HG02798 (cell line): ENCODE results near the gene NIT2.
"Not testable (repeated sequence)": the region's sequence is repeated elsewhere in the genome, so short reads cannot be mapped to it uniquely, and the experiment has no call there.

Source experiments
- ATAC-seq: cut with Tn5 transposase; IDR thresholded peaks from one replicate; pipeline ENCODE4 v1.9.1; 2021; ENCODE audit warnings: mild to moderate bottlenecking; ENCODE audit not compliant: unreplicated experiment, poor library complexity

NIT2 gene

DNA sequence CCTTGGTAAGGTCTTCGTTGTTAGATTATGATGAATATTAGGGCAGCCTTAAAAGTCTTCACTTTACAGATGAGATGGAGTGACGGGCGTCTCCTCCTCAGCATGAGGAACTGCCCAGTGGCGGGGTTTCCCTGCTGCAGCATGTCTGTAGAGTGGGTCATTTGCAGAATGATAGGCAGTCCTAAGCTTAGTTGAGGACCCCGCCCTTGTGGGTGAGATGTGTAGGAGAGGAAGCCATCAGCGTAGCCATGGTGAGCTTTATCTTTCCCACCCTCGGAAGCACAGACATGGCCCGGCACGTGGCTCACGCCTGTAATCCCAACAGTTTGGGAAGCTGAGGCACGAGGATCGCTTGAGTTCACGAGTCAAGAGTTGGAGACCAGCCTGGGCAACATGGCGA lies 877 bp downstream of the NIT2 start:
- ATAC-seq, result peak; percentile 41

- ATAC-seq, result not testable (repeated sequence)
Observed at GRCh38 chr3:100336229-100336628, 1.7 kb downstream of the NIT2 start.

- no peak for ATAC-seq
Observed at GRCh38 chr3:100338911-100339310, 4.4 kb downstream of the NIT2 start.

DNA sequence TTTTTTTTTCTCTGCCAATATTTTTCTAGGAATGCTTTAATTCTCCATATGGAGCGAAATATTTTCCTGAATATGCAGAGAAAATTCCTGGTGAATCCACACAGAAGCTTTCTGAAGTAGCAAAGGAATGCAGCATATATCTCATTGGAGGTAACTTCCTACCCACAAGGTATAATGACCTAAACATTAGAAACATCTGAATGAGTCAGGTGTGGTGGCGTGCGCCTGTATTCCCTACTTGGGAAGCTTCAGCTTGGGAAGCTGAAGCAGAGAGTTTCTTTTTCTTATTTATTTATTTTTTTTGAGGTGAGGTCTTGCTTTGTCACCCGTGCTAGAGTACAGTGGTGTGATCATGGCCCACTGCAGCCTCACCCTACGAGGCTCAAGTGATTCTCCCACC lies 5.2 kb downstream of the NIT2 start:
- ATAC-seq, result no peak

GRCh38 chr3:100340527-100340926 lies 6.0 kb downstream of the NIT2 start:
- ATAC-seq, result no peak

DNA sequence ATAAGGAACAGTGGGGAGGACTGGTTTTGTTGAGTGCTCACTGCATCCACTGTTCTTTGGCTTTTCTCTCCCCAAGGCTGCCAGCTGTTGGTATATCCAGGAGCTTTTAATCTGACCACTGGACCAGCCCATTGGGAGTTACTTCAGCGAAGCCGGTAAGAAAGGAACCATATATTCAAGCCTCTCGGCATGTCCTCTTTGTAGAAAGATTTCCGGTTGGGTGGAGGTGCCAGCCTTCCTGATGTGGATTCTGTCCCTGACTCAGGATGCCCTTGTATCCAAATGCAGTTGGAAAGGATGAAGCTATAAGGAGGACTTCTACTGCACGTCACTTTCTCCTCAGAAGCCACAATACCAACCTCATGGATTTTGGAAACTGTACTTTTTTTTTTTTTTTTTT lies 14.2 kb downstream of the NIT2 start:
- ATAC-seq, result no peak

GRCh38 chr3:100351770-100352169 lies 17.2 kb downstream of the NIT2 start:
- ATAC-seq, result not testable (repeated sequence)

DNA sequence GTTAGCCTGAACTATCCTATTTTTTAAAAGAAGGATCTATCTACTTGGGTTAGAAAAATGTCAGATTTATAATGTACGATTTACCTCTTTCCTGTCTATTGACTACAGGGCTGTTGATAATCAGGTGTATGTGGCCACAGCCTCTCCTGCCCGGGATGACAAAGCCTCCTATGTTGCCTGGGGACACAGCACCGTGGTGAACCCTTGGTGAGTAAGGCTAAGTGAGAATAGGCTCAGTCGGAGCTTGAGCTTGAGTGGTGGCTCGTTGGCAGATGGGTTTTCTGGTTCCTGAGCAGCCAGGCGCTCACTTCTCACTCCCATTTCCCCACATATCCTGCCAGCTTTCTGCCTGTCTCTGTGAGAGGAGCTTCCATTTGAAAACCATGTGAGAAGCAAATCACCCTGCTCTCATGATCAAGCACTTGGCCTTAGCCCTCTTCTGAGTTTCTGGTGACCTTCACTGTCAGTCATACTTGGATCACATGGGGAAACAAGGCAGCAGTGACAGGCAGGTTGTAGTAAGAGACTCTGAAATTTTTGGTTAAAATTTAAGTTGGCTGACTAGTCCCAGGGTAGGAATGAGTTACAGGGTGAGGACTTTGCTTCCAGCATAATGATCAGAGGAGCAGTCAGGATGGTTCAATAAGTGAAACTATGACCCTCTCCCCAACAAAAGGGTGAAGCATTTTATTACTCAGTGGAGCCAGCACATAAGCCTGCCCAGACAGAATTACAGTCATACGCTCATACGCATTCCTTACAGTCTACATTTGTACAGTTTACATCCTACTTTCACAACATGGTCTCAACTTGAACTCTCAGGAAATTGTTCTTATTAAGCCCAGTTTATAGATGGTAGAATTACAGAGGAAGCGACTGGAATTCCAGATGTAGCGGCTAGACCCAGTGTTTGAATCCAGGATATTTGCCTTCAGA lies 18.0 kb downstream of the NIT2 start:
- no peak for ATAC-seq

DNA sequence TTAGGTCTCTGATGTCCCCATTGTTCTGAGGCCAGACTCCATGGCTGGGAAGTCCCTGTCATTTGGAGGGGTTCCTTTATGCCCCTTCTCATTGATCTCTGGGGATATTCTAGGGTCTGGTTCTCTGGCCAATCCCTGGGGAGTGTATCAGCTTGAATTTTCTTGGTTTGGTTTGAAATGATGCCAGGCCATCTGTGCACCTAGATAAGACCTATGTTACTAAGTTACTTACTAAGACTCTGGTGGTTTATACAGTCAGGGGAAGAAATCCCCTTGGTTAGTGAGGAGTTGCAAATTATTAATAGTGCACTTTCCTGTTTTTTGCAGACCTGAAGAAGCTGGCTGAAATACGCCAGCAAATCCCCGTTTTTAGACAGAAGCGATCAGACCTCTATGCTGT lies 20.3 kb downstream of the NIT2 start:
- no peak for ATAC-seq

GRCh38 chr3:100358413-100358812 lies 23.9 kb downstream of the NIT2 start:
- ATAC-seq, result no peak

DNA sequence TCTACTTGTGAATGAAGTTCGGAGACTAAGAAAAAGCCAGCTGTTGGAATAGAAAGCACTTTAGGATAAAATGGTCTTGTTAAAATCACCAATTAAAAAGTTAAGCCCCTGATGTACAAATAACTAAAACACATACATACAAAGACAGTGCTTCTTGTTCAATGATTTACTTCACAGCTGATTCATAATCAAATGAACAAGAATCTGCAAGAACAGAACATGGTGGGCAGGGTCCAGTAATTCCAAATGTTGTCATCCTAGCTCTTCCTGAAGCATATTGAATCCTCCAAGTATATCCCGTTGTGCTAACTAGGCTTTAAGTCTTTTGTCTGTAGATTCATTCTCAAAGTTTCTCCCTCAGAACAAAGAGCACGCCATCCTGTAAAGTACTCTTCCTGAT lies 24.5 kb downstream of the NIT2 start:
- ATAC-seq, result no peak

DNA sequence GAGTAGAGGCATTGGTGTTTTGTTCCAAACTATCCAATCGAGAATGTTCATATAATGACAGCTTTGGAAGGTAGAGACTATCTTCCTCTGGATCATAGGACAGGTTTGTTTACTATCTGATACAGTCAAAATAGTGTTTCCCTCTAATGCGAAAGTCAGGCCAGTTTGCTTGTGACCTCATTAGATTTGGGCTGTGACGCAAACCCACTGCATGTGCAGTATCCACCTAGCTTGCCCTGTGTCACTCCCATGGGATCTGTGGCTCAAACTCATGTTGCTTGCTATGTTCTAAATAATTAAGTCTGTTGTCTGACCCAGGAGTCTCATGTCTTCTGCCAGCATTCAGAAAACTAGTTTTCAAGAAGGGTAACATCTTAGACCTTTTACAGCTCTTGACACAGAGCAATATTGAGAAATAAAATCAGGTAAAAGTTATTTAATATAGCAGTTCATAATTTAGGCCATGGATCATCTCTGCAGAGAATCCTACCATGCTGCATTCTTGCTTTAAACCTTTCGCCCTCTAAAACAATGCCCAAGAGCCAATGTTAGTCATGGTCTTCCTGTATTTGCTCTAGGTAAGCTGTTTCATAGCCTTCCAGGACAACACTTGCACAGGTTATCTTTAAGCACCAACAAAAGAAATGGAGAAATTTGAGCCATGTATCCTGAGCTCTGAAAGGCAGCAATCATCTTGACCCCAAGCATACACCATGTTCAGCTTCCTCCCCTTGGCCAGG lies 26.4 kb downstream of the NIT2 start:
- ATAC-seq, result no peak

GRCh38 chr3:100361897-100362296 lies 27.3 kb downstream of the NIT2 start:
- ATAC-seq, result no peak

DNA sequence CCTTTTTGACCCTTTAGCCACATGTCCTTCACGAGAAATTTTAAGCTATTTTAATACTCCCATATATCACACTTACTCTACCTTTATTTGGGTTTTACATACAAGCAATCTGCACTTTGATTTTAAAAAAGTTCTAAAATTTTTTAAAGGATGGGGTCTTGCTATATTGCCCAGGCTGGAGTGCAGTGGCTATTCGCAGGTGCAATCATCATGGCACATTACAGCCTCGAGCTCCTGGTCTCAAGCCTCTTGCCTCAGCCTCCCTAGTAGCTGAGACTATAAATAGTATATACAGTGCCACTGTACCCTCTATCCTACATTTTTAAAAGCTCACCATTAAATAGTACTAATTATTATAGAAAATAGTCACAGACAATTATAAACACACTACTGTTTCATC lies 29.9 kb downstream of the NIT2 start:
- no peak for ATAC-seq

GRCh38 chr3:100366424-100366823 lies 31.9 kb downstream of the NIT2 start:
- no peak for ATAC-seq

DNA sequence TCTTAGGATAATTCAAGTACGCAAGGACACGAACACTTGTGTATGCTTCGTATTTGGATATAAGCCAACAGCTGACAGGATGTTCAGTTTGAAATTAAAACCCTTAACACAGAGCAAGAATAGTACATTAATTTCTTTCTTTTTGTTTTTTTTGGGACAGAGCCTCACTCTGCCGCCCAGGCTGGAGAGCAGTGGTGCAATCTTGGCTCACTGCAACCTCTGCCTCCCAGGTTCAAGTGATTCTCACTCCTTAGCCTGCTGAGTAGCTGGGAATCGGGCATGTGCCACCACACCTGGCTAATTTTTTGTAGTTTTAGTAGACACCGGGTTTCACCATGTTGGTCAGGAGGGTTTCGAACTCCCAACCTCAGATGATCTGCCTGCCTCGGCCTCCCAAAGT lies 33.9 kb downstream of the NIT2 start:
- no peak for ATAC-seq

- ATAC-seq, result no peak
Observed at GRCh38 chr3:100370756-100371155, 36.2 kb downstream of the NIT2 start.

GRCh38 chr3:100374521-100374920 lies 40.0 kb downstream of the NIT2 start:
- no peak for ATAC-seq

- no peak for ATAC-seq
Observed at GRCh38 chr3:100376301-100376700, 41.7 kb downstream of the NIT2 start.

DNA sequence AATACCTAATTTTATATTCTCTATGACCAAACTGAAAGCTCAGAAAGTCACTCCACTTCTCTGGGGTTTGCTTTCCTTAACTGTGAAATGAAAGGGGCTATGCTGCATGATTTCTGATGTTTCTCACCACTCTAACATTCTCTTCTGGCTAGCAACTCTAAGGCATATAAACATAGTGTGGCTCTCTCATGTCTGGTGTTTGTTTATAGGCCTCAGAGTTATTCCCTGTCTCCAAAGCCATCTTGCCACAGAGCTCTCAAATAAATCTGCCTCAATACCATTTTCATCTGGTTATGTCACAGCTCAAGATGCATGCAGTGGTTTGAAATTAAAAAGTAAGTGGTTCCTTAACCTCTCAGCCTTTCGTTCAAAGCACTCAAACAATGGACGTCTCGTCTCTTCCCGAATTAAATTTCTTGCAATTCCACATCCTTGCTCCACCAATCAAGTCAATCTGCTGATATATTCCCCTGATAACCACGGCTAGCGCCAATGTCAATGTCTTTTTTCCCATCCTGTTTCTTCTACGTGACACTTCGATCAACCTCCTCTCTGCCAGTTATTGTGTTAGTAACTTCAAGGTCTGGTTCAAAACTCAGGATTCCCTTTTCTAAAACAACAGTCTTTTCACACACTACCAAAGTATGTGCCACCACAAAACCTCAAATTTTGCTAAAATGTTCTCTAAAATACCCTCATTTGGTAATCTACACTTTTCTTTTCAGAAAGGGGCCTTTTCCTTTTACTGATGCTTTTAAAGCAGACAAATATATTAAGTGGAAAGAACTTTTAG lies 50.4 kb downstream of the NIT2 start:
- ATAC-seq, result no peak
